Ascending aorta (tissue), 2 donors: Measurements from ENCODE around the gene HIVEP2. TPM values are rescaled to one million over a fixed set of nuclear protein-coding genes. Genes with fewer than 3 reads are reported as not detected.

Source experiments
- DNase-seq, 2 donors: peaks; one replicate each; pipeline ENCODE4 v3.0.0-alpha.2; 2019; ENCODE audit warnings: low spot score in 2 of 2
- H3K27ac ChIP-seq, 2 donors: fragments of 200-600 bp; sonication (generic); one replicate each; pipeline ENCODE4 v1.5.1; 2016 to 2017; ENCODE audit warnings: mild to moderate bottlenecking in 1 of 2
- H3K27me3 ChIP-seq: fragments of 200-600 bp; sonication (generic); one replicate; pipeline ENCODE4 v1.5.1; 2017
- H3K36me3 ChIP-seq, 2 donors: fragments of 200-600 bp; sonication (generic); one replicate each; pipeline ENCODE4 v1.5.1; 2016
- H3K4me1 ChIP-seq, 2 donors: fragments of 200-600 bp; sonication (generic); one replicate each; pipeline ENCODE4 v1.5.1; 2016 to 2017; ENCODE audit warnings: mild to moderate bottlenecking in 1 of 2
- H3K4me3 ChIP-seq, 2 donors: fragments of 200-600 bp; sonication (generic); one replicate each; pipeline ENCODE4 v1.5.1; 2016 to 2017; ENCODE audit warnings: mild to moderate bottlenecking in 1 of 2
- H3K9me3 ChIP-seq, 2 donors: fragments of 200-600 bp; sonication (generic); one replicate each; pipeline ENCODE4 v1.5.1; 2016
- CTCF ChIP-seq, 3 experiments: fragments of 200-600 bp in 2 of 3; fragments of 450-650 bp in 1 of 3; sonication (generic) in 2 of 3; IDR thresholded peaks; one replicate each; pipeline ENCODE4 v1.5.1; 2016 to 2019; ENCODE audit warnings: antibody characterized with exemption in 3 of 3, mild to moderate bottlenecking in 1 of 3, moderate library complexity in 1 of 3
- intact Hi-C: fragments of 100-400 bp; cut with DNase I; formaldehyde crosslinking; loops from one replicate; pipeline ENCODE4 v1.15.1; 2023
- total RNA-seq: library from RNA; depleted of rRNA; stranded (reverse); fragments of >200 nt; gene quantifications from one replicate; pipeline ENCODE4 v1.1.0, GENCODE V29; 2016

The HIVEP2 gene
- total RNA-seq, 1 donor from 2014 or later, result 14.5 TPM

GRCh38 chr6:142728910-142729481 is 216.0 kb downstream of the HIVEP2 start:
- Histone ChIP-seq H3K27ac (no peak overlapping the region), H3K4me1 (no peaks in the 10 kb centered on the region), H3K27me3 (no peaks in the 10 kb centered on the region), H3K9me3 (no peaks in the 10 kb centered on the region), H3K4me3 (no peak overlapping the region), H3K36me3 (no peaks in the 10 kb centered on the region)
- intact Hi-C loops, result no loop called here
- no peak for DNase-seq
- no peak for TF ChIP-seq CTCF (IDR thresholded peaks at IDR 0.05)

- no peaks in the 10 kb centered on the region for H3K9me3 ChIP-seq
- no peaks in the 10 kb centered on the region for H3K27me3 ChIP-seq
- no peaks in the 10 kb centered on the region for H3K36me3 ChIP-seq
- DNase-seq, result no peak
- TF ChIP-seq CTCF (IDR thresholded peaks at IDR 0.05), result no peak
- no peaks in the 10 kb centered on the region for H3K4me1 ChIP-seq
- H3K27ac ChIP-seq, result no peak overlapping the region
- H3K4me3 ChIP-seq, result no peak overlapping the region
- intact Hi-C loops, result no loop called here
Observed at GRCh38 chr6:142728364-142728763, 216.6 kb downstream of the HIVEP2 start.

GRCh38 chr6:142726616-142727015 is 218.4 kb downstream of the HIVEP2 start:
- Histone ChIP-seq H3K27ac (no peak overlapping the region), H3K9me3 (no peaks in the 10 kb centered on the region), H3K4me1 (no peaks in the 10 kb centered on the region), H3K4me3 (no peak overlapping the region), H3K36me3 (no peaks in the 10 kb centered on the region), H3K27me3 (no peaks in the 10 kb centered on the region)
- no peak for DNase-seq
- no peak for TF ChIP-seq CTCF (IDR thresholded peaks at IDR 0.05)
- intact Hi-C loops, result no loop called here

GRCh38 chr6:142725024-142725770 is 219.8 kb downstream of the HIVEP2 start:
- no peak for TF ChIP-seq CTCF (IDR thresholded peaks at IDR 0.05)
- H3K27me3 ChIP-seq, result no peaks in the 10 kb centered on the region
- no peak for DNase-seq
- H3K27ac ChIP-seq, result no peak overlapping the region
- H3K4me1 ChIP-seq, result no peaks in the 10 kb centered on the region
- no peak overlapping the region for H3K4me3 ChIP-seq
- no peaks in the 10 kb centered on the region for H3K36me3 ChIP-seq
- intact Hi-C loops, result no loop called here
- no peaks in the 10 kb centered on the region for H3K9me3 ChIP-seq

GRCh38 chr6:142722841-142723240 is 222.1 kb downstream of the HIVEP2 start:
- no peak for DNase-seq
- no peak for TF ChIP-seq CTCF (IDR thresholded peaks at IDR 0.05)
- intact Hi-C loops, result no loop called here
- no peaks in the 10 kb centered on the region for H3K27me3 ChIP-seq
- H3K27ac ChIP-seq, result no peak overlapping the region
- H3K36me3 ChIP-seq, result no peaks in the 10 kb centered on the region
- H3K4me3 ChIP-seq, result no peak overlapping the region
- H3K4me1 ChIP-seq, result no peaks in the 10 kb centered on the region
- peaks cover 0 to 18% of the 10 kb centered on the region in 2 donors for H3K9me3 ChIP-seq
